PC-3 (cell line): ENCODE results near the gene CCDC192.

ENCODE experiments used
- EZH2 ChIP-seq: fragments of 300-600 bp; sonication (generic); IDR thresholded peaks from one replicate; pipeline ENCODE4 v1.6.1; 2017; ENCODE audit warnings: antibody characterized with exemption, mild to moderate bottlenecking, low read length; ENCODE audit not compliant: unreplicated experiment
- TF ChIP-seq, protein P1 (sequence below): fragments of 300-600 bp; sonication (generic); conservative IDR thresholded peaks from 2 replicates; pipeline ENCODE4 v1.5.1; 2017; ENCODE audit warnings: antibody characterized with exemption, low read depth, mild to moderate bottlenecking, low read length

DNA sequence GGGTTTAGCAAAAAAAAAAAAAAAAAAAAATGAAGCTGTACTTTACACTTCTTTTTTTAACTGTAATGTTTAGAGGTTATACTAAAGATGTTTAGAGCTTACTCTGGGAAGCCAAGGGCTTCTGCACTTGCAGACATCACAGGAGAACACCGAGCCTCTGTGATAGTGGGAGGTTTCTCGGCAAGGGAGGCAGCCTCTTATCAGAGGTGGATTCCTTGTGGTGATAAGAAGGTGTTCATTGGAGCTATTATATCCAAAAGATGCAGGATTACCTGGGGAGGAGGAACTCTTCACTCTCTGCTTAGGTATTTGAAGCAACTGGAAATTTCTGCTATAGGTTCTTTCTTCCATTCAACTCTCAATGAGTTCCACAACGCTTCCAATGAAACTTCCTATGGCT is 209.2 kb downstream of the CCDC192 start:
- no peak for TF ChIP-seq EZH2
- TF ChIP-seq, protein P1, sequence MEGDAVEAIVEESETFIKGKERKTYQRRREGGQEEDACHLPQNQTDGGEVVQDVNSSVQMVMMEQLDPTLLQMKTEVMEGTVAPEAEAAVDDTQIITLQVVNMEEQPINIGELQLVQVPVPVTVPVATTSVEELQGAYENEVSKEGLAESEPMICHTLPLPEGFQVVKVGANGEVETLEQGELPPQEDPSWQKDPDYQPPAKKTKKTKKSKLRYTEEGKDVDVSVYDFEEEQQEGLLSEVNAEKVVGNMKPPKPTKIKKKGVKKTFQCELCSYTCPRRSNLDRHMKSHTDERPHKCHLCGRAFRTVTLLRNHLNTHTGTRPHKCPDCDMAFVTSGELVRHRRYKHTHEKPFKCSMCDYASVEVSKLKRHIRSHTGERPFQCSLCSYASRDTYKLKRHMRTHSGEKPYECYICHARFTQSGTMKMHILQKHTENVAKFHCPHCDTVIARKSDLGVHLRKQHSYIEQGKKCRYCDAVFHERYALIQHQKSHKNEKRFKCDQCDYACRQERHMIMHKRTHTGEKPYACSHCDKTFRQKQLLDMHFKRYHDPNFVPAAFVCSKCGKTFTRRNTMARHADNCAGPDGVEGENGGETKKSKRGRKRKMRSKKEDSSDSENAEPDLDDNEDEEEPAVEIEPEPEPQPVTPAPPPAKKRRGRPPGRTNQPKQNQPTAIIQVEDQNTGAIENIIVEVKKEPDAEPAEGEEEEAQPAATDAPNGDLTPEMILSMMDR: no peak
